SK-N-SH (cell line): ENCODE data around the gene MAPT. TPM values are rescaled to one million over a fixed set of nuclear protein-coding genes. Genes with fewer than 3 reads are reported as not detected.

Source experiments
- CTCF ChIA-PET: fragments of 300-600, 350-600 bp; formaldehyde crosslinking; extraction: SDS; loops from one replicate; lab custom pipeline; 2021; lab: Yijun Ruan, JAX
- POLR2A ChIA-PET: fragments of 350-600 bp; sonication (Branson Sonifier 250); formaldehyde crosslinking; extraction: SDS; loops from one replicate; lab custom pipeline; 2020; ENCODE audit warnings: antibody characterized with exemption, inconsistent platforms; lab: Yijun Ruan, JAX
- DNase-seq: peaks from one replicate; pipeline ENCODE4 v3.0.0; 2012
- H2AFZ ChIP-seq: fragments of 200-600 bp; sonication (generic); 2 replicates; pipeline ENCODE4 v1.8.1; 2016; ENCODE audit warnings: antibody characterized with exemption, mild to moderate bottlenecking, low read depth
- H3F3A ChIP-seq: fragments of 200-600 bp; sonication (generic); replicated peaks from 2 replicates; pipeline ENCODE3; 2016; ENCODE audit warnings: antibody characterized with exemption, mild to moderate bottlenecking; ENCODE audit not compliant: insufficient read depth
- H3K27ac ChIP-seq, 2 experiments: fragments of 200-500 bp in 1 of 2; fragments of 200-600 bp in 1 of 2; sonication (Bioruptor generic) in 1 of 2; sonication (generic), shearing (Covaris generic) in 1 of 2; 2 replicates each; pipeline versions ENCODE4 v1.5.1 to v1.6.1; 2014 to 2016; ENCODE audit warnings: low read depth in 2 of 2, inconsistent platforms in 1 of 2, low read length in 1 of 2, mild to moderate bottlenecking in 1 of 2, mixed read lengths in 1 of 2
- H3K27me3 ChIP-seq: fragments of 200-600 bp; sonication (generic), shearing (Covaris generic); 2 replicates; pipeline ENCODE4 v1.6.1; 2016; ENCODE audit warnings: mixed run types; ENCODE audit not compliant: insufficient read depth
- H3K36me3 ChIP-seq, 2 experiments: fragments of 200-500 bp in 1 of 2; fragments of 200-600 bp in 1 of 2; sonication (Bioruptor generic) in 1 of 2; sonication (generic) in 1 of 2; replicated peaks in 1 of 2; 2 replicates each; pipeline versions ENCODE3 to v1.5.1; 2014 to 2016; ENCODE audit warnings: low read length in 1 of 2, mild to moderate bottlenecking in 1 of 2; ENCODE audit not compliant: insufficient read depth in 2 of 2, control insufficient read depth in 1 of 2
- H3K4me1 ChIP-seq, 2 experiments: fragments of 200-500 bp in 1 of 2; fragments of 200-600 bp in 1 of 2; sonication (Bioruptor generic) in 1 of 2; sonication (generic), shearing (Covaris generic) in 1 of 2; 2 replicates each; pipeline versions ENCODE4 v1.5.1 to v1.6.1; 2014 to 2016; ENCODE audit warnings: low read depth in 1 of 2, low read length in 1 of 2, mixed run types in 1 of 2; ENCODE audit not compliant: insufficient read depth in 2 of 2, control insufficient read depth in 1 of 2
- H3K4me2 ChIP-seq: fragments of 200-600 bp; sonication (generic), shearing (Covaris generic); 2 replicates; pipeline ENCODE4 v1.6.1; 2017; ENCODE audit warnings: mixed run types
- H3K4me3 ChIP-seq, 2 experiments: fragments of 200-500 bp in 1 of 2; fragments of 200-600 bp in 1 of 2; sonication (Bioruptor generic) in 1 of 2; sonication (generic), shearing (Covaris generic) in 1 of 2; 2 replicates each; pipeline versions ENCODE4 v1.5.1 to v1.8.1; 2014 to 2016; ENCODE audit warnings: low read depth in 2 of 2, inconsistent platforms in 1 of 2, low read length in 1 of 2, mild to moderate bottlenecking in 1 of 2, mixed read lengths in 1 of 2, moderate library complexity in 1 of 2
- H3K79me2 ChIP-seq: fragments of 200-600 bp; sonication (generic); 2 replicates; pipeline ENCODE4 v1.8.1; 2017; ENCODE audit warnings: mild to moderate bottlenecking; ENCODE audit not compliant: insufficient read depth
- H3K9ac ChIP-seq: fragments of 200-600 bp; sonication (generic); 2 replicates; pipeline ENCODE4 v1.6.1; 2017; ENCODE audit warnings: mixed run types
- H3K9me2 ChIP-seq: fragments of 200-600 bp; sonication (generic); 2 replicates; pipeline ENCODE4 v1.6.1; 2017; ENCODE audit warnings: mixed run types
- H3K9me3 ChIP-seq: fragments of 200-600 bp; sonication (generic); 2 replicates; pipeline ENCODE4 v1.6.1; 2017; ENCODE audit warnings: mixed run types, mild to moderate bottlenecking, moderate library complexity
- H4K20me1 ChIP-seq: fragments of 200-600 bp; sonication (generic); 2 replicates; pipeline ENCODE4 v1.6.1; 2017; ENCODE audit warnings: mild to moderate bottlenecking, mixed run types; ENCODE audit not compliant: insufficient read depth
- CHD2 ChIP-seq: fragments of 150-350 bp; IDR thresholded peaks from 2 replicates; pipeline ENCODE4 v1.6.1; 2018; ENCODE audit warnings: low read length; ENCODE audit not compliant: partially characterized antibody
- ELF1 ChIP-seq: IDR thresholded peaks from 2 replicates; pipeline ENCODE4 v1.4.0; 2012
- FOXJ3 ChIP-seq: sonication (generic); formaldehyde crosslinking; IDR thresholded peaks from 2 replicates; pipeline ENCODE4 v1.5.1; 2020; ENCODE audit warnings: mild to moderate bottlenecking, missing genetic modification reagents
- GABPA ChIP-seq: IDR thresholded peaks from 2 replicates; pipeline ENCODE4 v1.4.0; 2012; ENCODE audit warnings: low read depth, mild to moderate bottlenecking
- MEF2A ChIP-seq: IDR thresholded peaks from 2 replicates; pipeline ENCODE4 v1.4.0; 2012; ENCODE audit warnings: low read depth, borderline replicate concordance
- NFIC ChIP-seq: IDR thresholded peaks from 2 replicates; pipeline ENCODE4 v1.4.0; 2012; ENCODE audit warnings: borderline replicate concordance
- NRF1 ChIP-seq: IDR thresholded peaks from 2 replicates; pipeline ENCODE4 v1.6.1; 2012; ENCODE audit warnings: low read depth, mild to moderate bottlenecking, low read length
- POLR2AphosphoS5 ChIP-seq: IDR thresholded peaks from 2 replicates; pipeline ENCODE4 v1.6.1; 2012; ENCODE audit warnings: low read depth, low read length
- RAD21 ChIP-seq: IDR thresholded peaks from 2 replicates; pipeline ENCODE4 v1.6.1; 2012; ENCODE audit warnings: mild to moderate bottlenecking, low read length
- RCOR1 ChIP-seq: fragments of 150-350 bp; IDR thresholded peaks from 2 replicates; pipeline ENCODE4 v1.6.1; 2017; ENCODE audit warnings: antibody characterized with exemption, low read length
- SMC3 ChIP-seq: IDR thresholded peaks from 2 replicates; pipeline ENCODE4 v1.6.1; 2012; ENCODE audit warnings: low read depth, low read length, improper control_type of control experiment
- TEAD4 ChIP-seq: IDR thresholded peaks from 2 replicates; pipeline ENCODE4 v1.4.0; 2012; ENCODE audit warnings: mild to moderate bottlenecking, borderline replicate concordance; ENCODE audit not compliant: insufficient read depth
- YY1 ChIP-seq: IDR thresholded peaks from 2 replicates; pipeline ENCODE4 v1.4.0; 2012; ENCODE audit warnings: low read depth, mild to moderate bottlenecking
- WGBS: methylation state at CpG from one replicate; pipeline ENCODE4 v1.1.6; 2017; ENCODE audit warnings: low lambda C conversion rate; 5-methylcytosine and 5-hydroxymethylcytosine counted together
- polyA plus RNA-seq, 3 experiments: library from polyadenylated mRNA; depleted of rRNA; stranded (reverse); fragments of >200 nt; gene quantifications; 2 replicates each; pipeline ENCODE4 v1.2.3, GENCODE V29; 2012
- TF ChIP-seq, protein P1 (sequence below): IDR thresholded peaks from 2 replicates; pipeline ENCODE4 v1.6.1; 2012; ENCODE audit warnings: mild to moderate bottlenecking, low read depth, low read length, moderate library complexity
- TF ChIP-seq, protein P2 (sequence below): IDR thresholded peaks from 2 replicates; pipeline ENCODE4 v1.4.0; 2012; ENCODE audit warnings: low read depth, borderline replicate concordance
- TF ChIP-seq, protein P3 (sequence below): IDR thresholded peaks from 2 replicates; pipeline ENCODE4 v1.4.0; 2012; ENCODE audit warnings: low read depth
- TF ChIP-seq, protein P4 (sequence below): fragments of 150-350 bp; IDR thresholded peaks from 2 replicates; pipeline ENCODE4 v1.6.1; 2016; ENCODE audit warnings: mild to moderate bottlenecking, low read depth, low read length
- TF ChIP-seq, protein P5 (sequence below): IDR thresholded peaks from 2 replicates; pipeline ENCODE4 v1.4.0; 2012; ENCODE audit warnings: low read depth, borderline replicate concordance

MAPT gene
- polyA plus RNA-seq, 1 of the 3 experiments (the other 2 are of a cell fraction), result 0.74 TPM

DNA sequence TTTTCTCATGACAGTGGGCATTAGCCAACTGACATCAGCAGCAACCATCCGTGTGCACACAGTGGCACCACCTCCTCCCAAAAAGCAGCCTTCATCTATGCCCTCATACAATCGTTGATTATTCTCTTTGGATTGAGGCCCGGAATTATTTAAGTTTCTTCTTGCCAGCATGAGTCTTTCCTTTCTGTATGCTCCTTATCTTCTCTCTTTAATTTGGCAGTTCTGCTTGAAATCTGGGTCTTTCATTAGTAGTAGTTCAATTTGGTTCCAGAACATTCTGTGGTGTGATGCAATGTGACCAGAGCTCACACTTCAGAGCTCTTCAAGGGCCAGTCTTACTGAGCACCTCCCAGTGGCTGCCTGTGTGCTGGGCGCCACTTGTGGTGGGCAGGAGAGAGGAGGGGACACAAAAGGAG lies 52.5 kb downstream of the MAPT start:
- ChIA-PET CTCF (interaction anchor here (1.0 to 2.3 kb wide), 3 partner anchors 10 to 55 kb away, joined by 4 to 13 read pairs (median 6); no protein-coding TSS in a partner anchor), POLR2A (no interaction called here)
- no peaks in the 10 kb centered on the region for H3K36me3 ChIP-seq
- no peak overlapping the region for H3K27ac ChIP-seq
- no peak for DNase-seq
- H3K9me3 ChIP-seq, result no peaks in the 10 kb centered on the region
- 58% methylated on average over 4 of the region's 4 CpGs for WGBS
- no peaks in the 10 kb centered on the region for H4K20me1 ChIP-seq
- H3K4me1 ChIP-seq, result peaks cover 0 to 13% of the 10 kb centered on the region in 2 experiments; a peak in 1 of 4 replicates
- peaks cover 49% of the 10 kb centered on the region for H3K27me3 ChIP-seq
- no peaks in the 10 kb centered on the region for H3K9me2 ChIP-seq
- H3K4me3 ChIP-seq, result no peak overlapping the region
- no peak for TF ChIP-seq YY1
- no peak for TF ChIP-seq FOXJ3 (CRISPR knock-in tag)
- TF ChIP-seq RCOR1, result no peak
- TF ChIP-seq ELF1, result no peak
- TF ChIP-seq NFIC, result no peak
- TF ChIP-seq RAD21, result no peak
- TF ChIP-seq, protein P1, sequence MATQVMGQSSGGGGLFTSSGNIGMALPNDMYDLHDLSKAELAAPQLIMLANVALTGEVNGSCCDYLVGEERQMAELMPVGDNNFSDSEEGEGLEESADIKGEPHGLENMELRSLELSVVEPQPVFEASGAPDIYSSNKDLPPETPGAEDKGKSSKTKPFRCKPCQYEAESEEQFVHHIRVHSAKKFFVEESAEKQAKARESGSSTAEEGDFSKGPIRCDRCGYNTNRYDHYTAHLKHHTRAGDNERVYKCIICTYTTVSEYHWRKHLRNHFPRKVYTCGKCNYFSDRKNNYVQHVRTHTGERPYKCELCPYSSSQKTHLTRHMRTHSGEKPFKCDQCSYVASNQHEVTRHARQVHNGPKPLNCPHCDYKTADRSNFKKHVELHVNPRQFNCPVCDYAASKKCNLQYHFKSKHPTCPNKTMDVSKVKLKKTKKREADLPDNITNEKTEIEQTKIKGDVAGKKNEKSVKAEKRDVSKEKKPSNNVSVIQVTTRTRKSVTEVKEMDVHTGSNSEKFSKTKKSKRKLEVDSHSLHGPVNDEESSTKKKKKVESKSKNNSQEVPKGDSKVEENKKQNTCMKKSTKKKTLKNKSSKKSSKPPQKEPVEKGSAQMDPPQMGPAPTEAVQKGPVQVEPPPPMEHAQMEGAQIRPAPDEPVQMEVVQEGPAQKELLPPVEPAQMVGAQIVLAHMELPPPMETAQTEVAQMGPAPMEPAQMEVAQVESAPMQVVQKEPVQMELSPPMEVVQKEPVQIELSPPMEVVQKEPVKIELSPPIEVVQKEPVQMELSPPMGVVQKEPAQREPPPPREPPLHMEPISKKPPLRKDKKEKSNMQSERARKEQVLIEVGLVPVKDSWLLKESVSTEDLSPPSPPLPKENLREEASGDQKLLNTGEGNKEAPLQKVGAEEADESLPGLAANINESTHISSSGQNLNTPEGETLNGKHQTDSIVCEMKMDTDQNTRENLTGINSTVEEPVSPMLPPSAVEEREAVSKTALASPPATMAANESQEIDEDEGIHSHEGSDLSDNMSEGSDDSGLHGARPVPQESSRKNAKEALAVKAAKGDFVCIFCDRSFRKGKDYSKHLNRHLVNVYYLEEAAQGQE, result no peak
- TF ChIP-seq, protein P2, sequence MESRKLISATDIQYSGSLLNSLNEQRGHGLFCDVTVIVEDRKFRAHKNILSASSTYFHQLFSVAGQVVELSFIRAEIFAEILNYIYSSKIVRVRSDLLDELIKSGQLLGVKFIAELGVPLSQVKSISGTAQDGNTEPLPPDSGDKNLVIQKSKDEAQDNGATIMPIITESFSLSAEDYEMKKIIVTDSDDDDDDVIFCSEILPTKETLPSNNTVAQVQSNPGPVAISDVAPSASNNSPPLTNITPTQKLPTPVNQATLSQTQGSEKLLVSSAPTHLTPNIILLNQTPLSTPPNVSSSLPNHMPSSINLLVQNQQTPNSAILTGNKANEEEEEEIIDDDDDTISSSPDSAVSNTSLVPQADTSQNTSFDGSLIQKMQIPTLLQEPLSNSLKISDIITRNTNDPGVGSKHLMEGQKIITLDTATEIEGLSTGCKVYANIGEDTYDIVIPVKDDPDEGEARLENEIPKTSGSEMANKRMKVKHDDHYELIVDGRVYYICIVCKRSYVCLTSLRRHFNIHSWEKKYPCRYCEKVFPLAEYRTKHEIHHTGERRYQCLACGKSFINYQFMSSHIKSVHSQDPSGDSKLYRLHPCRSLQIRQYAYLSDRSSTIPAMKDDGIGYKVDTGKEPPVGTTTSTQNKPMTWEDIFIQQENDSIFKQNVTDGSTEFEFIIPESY, result no peak
- no peak for TF ChIP-seq GABPA
- TF ChIP-seq NRF1, result no peak
- no peak for TF ChIP-seq POLR2AphosphoS5
- TF ChIP-seq SMC3, result no peak
- TF ChIP-seq, protein P3, sequence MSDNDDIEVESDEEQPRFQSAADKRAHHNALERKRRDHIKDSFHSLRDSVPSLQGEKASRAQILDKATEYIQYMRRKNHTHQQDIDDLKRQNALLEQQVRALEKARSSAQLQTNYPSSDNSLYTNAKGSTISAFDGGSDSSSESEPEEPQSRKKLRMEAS, result no peak
- TF ChIP-seq MEF2A, result no peak
- TF ChIP-seq, protein P4, sequence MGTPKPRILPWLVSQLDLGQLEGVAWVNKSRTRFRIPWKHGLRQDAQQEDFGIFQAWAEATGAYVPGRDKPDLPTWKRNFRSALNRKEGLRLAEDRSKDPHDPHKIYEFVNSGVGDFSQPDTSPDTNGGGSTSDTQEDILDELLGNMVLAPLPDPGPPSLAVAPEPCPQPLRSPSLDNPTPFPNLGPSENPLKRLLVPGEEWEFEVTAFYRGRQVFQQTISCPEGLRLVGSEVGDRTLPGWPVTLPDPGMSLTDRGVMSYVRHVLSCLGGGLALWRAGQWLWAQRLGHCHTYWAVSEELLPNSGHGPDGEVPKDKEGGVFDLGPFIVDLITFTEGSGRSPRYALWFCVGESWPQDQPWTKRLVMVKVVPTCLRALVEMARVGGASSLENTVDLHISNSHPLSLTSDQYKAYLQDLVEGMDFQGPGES, result no peak
- TF ChIP-seq TEAD4, result no peak
- no peak for TF ChIP-seq CHD2
- TF ChIP-seq, protein P5, sequence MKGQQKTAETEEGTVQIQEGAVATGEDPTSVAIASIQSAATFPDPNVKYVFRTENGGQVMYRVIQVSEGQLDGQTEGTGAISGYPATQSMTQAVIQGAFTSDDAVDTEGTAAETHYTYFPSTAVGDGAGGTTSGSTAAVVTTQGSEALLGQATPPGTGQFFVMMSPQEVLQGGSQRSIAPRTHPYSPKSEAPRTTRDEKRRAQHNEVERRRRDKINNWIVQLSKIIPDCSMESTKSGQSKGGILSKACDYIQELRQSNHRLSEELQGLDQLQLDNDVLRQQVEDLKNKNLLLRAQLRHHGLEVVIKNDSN, result no peak
- no peak overlapping the region for H2AFZ ChIP-seq
- H3K79me2 ChIP-seq, result no peaks in the 10 kb centered on the region
- H3K9ac ChIP-seq, result no peak overlapping the region
- no peaks in the 10 kb centered on the region for H3F3A ChIP-seq
- no peak overlapping the region for H3K4me2 ChIP-seq
